ENCODE results near the gene CA6.
"Not testable (repeated sequence)": the region's sequence is repeated elsewhere in the genome, so short reads cannot be mapped to it uniquely, and the experiment has no call there.

CA6 gene

DNA sequence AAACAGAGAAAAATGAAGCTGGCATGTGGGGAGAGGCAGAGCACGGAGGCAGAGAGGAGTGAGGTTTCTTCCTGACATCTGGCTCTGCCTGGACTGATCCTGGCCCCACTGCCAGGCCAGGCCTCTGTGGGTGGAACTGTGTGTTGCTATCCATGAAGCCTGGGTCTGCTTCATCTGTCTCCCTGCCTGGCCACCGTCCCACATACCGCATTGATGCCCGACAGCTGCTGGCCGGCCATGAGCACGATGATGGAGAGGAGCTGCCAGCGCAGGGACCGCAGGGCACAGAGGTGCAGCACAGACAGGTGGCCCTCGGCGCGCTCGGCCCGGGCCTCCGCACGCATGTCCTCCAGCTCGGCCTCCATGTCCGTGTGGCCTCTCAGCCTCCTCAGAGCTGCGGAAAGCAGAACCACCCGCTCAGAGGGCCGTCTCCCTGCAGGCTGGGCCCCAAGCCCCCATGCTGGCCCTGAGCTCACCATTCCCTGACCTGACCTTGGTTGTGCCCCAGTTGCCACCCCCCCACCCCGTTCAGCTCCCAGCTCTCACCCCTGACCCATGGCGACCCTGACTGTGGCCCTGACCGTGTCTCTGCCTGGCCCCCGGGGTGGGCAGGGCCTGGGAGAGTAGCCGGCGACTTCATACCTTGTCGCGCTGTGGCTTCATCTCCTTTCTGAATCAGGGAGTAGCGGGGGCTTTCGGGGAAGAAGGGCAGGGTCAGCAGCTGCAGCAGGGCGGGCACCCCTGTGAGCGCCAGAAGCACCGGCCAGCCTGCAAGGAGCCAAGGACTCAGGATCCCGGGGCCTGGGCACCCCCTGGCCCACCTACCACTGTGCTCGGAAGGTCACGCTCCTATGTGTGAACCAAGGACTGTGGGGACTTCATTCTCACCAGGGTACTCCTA lies 69.1 kb downstream of the CA6 start:
- DNase-seq (ENCODE audit: low read depth), result no peak
- TF ChIP-seq, protein P1, sequence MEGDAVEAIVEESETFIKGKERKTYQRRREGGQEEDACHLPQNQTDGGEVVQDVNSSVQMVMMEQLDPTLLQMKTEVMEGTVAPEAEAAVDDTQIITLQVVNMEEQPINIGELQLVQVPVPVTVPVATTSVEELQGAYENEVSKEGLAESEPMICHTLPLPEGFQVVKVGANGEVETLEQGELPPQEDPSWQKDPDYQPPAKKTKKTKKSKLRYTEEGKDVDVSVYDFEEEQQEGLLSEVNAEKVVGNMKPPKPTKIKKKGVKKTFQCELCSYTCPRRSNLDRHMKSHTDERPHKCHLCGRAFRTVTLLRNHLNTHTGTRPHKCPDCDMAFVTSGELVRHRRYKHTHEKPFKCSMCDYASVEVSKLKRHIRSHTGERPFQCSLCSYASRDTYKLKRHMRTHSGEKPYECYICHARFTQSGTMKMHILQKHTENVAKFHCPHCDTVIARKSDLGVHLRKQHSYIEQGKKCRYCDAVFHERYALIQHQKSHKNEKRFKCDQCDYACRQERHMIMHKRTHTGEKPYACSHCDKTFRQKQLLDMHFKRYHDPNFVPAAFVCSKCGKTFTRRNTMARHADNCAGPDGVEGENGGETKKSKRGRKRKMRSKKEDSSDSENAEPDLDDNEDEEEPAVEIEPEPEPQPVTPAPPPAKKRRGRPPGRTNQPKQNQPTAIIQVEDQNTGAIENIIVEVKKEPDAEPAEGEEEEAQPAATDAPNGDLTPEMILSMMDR (IDR thresholded peaks at IDR 0.05; ENCODE audit: low read depth, low read length), result no peak
- TF ChIP-seq MYC (IDR thresholded peaks at IDR 0.05; ENCODE audit: low read depth, low read length) (no peak), POLR2A (IDR thresholded peaks at IDR 0.05; ENCODE audit: extremely low read depth, insufficient read length) (no peak)
- TF ChIP-seq, protein P2, sequence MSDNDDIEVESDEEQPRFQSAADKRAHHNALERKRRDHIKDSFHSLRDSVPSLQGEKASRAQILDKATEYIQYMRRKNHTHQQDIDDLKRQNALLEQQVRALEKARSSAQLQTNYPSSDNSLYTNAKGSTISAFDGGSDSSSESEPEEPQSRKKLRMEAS (IDR thresholded peaks at IDR 0.05; ENCODE audit: low read depth, low read length), result no peak
- H3K4me3 ChIP-seq (ENCODE audit: low read depth, low read length), result no peak overlapping the region

DNA sequence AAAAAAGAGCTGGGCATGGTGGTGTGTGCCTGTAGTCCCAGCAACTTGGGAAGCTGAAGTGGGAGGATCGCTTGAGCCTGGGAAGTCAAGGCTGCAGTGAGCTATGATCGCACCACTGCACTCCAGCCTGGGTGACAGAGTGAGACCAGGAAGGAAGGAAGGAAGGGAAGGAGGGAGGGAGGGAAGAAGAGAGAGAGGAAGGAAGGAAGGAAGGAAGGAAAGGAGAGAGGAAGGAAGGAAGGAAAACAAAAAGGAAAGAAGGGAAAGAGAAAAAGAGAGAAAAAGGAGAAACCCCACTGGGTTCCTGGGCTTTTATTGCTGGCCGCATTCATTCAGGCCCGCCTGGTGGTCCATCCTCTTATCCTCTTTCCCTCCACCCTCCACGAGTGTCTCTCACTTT lies 70.8 kb downstream of the CA6 start:
- TF ChIP-seq POLR2A (IDR thresholded peaks at IDR 0.05; ENCODE audit: extremely low read depth, insufficient read length) (no peak), MYC (IDR thresholded peaks at IDR 0.05; ENCODE audit: low read depth, low read length) (no peak)
- TF ChIP-seq, protein P1 (IDR thresholded peaks at IDR 0.05; ENCODE audit: low read depth, low read length), result no peak
- TF ChIP-seq, protein P2 (IDR thresholded peaks at IDR 0.05; ENCODE audit: low read depth, low read length), result no peak
- H3K4me3 ChIP-seq (ENCODE audit: low read depth, low read length), result no peak overlapping the region
- DNase-seq (ENCODE audit: low read depth), result no peak

DNA sequence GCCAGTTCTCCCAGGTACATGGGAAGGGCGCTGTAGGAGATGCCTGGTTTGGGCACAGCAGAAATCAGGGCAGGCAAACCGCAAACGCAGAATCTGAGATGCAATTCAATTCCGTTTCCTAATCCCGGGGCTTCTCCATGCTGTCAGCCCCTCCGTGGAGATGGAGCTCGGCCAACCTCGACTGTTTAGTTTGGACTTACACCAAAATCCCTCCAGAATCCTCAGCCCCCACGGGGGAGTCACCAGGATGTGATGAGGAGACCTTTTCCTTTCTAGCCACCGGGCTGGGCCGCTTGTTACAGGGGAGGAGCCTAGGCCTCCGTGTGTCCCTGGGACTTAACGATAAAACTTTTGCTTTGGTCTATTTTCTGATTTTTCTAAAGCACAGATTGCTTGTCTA lies 72.7 kb downstream of the CA6 start:
- TF ChIP-seq MYC (IDR thresholded peaks at IDR 0.05; ENCODE audit: low read depth, low read length) (no peak), POLR2A (IDR thresholded peaks at IDR 0.05; ENCODE audit: extremely low read depth, insufficient read length) (no peak)
- H3K4me3 ChIP-seq (ENCODE audit: low read depth, low read length), result no peak overlapping the region
- no peak for DNase-seq (ENCODE audit: low read depth)

DNA sequence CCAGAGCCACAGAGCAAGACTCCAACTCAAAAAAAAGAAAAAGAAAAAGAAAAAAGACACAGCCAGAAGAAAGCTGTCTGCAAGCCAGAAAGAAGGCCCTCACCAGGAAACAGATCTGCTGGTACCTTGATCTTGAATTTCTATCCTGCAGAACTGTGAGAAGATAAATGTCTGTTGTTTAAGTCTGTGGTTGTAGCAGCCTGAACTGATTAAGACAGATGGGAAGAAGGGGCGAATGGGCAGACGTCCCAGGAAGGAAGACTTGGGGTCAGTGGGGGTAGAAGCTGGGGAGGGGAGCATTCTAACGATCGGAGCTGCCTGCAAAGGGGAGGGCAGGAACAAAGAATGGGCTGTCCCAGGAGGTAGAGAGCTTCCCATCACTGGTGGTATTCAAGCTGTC lies 74.2 kb downstream of the CA6 start:
- H3K4me3 ChIP-seq (ENCODE audit: low read depth, low read length), result no peak overlapping the region
- DNase-seq (ENCODE audit: low read depth), result no peak
- TF ChIP-seq MYC (IDR thresholded peaks at IDR 0.05; ENCODE audit: low read depth, low read length), result no peak
- no peak for TF ChIP-seq POLR2A (IDR thresholded peaks at IDR 0.05; ENCODE audit: extremely low read depth, insufficient read length)
- TF ChIP-seq, protein P2 (IDR thresholded peaks at IDR 0.05; ENCODE audit: low read depth, low read length), result no peak
- TF ChIP-seq, protein P1 (IDR thresholded peaks at IDR 0.05; ENCODE audit: low read depth, low read length), result no peak

DNA sequence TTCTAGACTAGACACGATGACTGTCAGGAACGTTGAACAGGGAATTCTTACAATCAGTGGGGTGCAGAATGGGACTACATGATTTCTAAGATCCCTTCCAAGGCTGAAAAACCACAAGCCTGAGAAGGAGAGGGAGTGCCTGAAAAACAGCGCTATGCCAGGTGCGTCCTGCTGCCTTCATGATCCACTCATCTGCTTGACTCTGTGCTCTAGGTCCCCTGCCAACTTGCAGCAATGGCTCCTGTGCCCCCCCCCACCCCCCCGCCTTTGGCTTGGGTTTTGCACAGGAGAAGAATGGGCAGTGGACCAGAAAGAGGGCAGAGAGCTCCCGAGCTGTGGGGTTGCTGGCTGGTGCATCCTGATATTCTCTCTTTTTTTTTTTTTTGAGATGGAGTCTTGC lies 74.6 kb downstream of the CA6 start:
- no peak overlapping the region for H3K4me3 ChIP-seq (ENCODE audit: low read depth, low read length)
- TF ChIP-seq, protein P1 (IDR thresholded peaks at IDR 0.05; ENCODE audit: low read depth, low read length), result no peak
- TF ChIP-seq, protein P2 (IDR thresholded peaks at IDR 0.05; ENCODE audit: low read depth, low read length), result no peak
- TF ChIP-seq MYC (IDR thresholded peaks at IDR 0.05; ENCODE audit: low read depth, low read length) (no peak), POLR2A (IDR thresholded peaks at IDR 0.05; ENCODE audit: extremely low read depth, insufficient read length) (no peak)
- DNase-seq (ENCODE audit: low read depth), result no peak

DNA sequence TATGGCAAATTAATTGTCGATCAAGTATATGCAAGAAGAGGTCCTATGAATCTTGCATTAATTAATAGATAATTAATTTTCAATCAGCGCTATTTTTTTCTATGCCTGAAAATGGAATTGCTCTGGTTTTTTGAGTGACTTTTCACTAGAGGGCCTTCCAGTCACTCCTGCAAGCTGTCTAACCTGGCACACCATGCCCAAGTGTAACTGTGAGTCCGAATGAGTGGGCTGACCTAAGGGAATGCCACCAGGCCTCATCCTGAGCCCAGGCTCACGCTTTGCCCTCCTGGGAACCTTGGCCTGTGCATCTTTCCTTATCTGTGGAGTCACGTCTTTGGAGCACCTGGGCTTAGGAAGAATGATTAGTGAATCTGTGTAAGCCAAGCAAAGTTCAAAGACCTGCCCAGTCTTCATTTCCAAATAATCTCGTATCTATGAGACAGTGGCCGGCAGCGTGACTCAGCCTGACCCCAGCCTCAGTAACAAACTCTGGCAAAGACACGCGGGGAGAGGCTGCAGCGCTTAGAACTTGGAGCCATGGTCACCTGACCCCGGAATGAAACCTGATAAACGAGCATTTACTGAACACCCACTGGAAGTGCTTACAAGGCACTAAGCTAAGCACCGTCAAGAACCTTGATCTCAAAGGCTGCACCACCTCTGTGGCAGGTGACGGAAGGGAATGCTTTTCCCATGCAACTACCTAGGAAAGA lies 76.5 kb downstream of the CA6 start:
- DNase-seq (ENCODE audit: low read depth); H3K4me3 ChIP-seq (ENCODE audit: low read depth, low read length): not testable (repeated sequence)

Measured in NB4 (cell line).